AG09319 (cell line): ENCODE data around the gene GPR42.

Experiments used
- DNase-seq: peaks from one replicate; pipeline ENCODE4 v3.0.0-alpha.2; 2010; ENCODE audit warnings: low read depth; ENCODE audit errors: extremely low read depth
- TF ChIP-seq, protein P1 (sequence below): IDR thresholded peaks from 2 replicates; pipeline ENCODE4 v1.5.1; 2011; ENCODE audit warnings: low read depth, mild to moderate bottlenecking, inconsistent platforms, low read length, moderate library complexity

GPR42 gene

DNA sequence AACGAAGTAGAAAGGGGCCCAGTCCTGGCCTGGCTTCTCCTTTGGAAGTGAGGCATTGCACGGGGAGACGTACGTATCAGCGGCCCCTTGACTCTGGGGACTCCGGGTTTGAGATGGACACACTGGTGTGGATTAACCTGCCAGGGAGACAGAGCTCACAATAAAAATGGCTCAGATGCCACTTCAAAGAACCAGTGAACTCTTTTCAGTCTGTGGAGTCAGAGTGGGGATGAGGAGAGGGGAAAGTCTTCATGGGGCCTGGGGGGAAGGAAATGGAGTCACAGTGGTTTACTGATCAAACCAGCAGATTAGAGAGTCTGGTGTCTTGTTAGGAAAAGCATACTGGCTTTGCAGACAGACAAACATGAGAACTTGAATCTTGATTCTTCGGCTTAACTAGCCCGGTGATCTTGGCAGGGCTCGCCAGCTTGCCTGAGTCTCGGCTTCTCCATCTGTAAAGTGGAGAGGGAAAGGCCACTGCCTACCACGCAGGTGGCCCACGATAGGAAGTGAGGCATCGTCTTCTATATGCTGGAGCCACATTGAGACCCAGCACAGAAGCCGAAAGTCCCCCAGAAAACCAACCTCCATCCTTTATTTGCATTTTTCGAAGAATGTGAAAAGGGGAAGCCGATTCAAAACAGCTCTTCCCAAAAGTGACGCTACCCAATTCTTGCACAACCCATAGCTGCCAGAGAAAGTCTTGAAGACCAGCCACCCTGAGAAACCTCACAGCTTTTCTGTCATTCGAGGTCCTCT lies 23.5 kb upstream of the GPR42 start, which contains the start of gene FFAR1:
Gene FFAR1 (plus strand): TSS at position 732 of the 759 bp plus-strand sequence. CDS start 3,650 bp downstream, outside the sequence.
- TF ChIP-seq, protein P1, sequence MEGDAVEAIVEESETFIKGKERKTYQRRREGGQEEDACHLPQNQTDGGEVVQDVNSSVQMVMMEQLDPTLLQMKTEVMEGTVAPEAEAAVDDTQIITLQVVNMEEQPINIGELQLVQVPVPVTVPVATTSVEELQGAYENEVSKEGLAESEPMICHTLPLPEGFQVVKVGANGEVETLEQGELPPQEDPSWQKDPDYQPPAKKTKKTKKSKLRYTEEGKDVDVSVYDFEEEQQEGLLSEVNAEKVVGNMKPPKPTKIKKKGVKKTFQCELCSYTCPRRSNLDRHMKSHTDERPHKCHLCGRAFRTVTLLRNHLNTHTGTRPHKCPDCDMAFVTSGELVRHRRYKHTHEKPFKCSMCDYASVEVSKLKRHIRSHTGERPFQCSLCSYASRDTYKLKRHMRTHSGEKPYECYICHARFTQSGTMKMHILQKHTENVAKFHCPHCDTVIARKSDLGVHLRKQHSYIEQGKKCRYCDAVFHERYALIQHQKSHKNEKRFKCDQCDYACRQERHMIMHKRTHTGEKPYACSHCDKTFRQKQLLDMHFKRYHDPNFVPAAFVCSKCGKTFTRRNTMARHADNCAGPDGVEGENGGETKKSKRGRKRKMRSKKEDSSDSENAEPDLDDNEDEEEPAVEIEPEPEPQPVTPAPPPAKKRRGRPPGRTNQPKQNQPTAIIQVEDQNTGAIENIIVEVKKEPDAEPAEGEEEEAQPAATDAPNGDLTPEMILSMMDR, result no peak

DNA sequence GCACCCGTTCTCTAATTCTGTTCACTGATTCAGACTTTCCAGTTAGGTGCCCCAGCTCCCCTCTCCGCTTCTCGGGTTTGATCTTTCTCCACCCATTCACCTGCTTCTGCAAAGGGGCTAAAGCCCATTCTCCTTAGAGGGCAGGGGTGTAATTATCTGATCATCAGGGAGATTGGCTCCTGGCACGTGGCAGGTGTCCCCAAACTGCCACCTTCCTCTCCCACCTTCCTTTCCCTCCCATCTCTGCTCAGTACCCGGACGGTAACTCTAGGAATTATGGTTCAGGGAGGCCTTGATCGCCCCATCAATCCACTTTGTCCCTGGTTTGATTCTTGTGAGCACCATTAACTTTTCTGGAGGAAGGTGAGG lies 23.0 kb upstream of the GPR42 start:
- TF ChIP-seq, protein P1, result no peak

More for the DNA sequence above, 23.5 kb upstream of the GPR42 start, which contains the start of gene FFAR1:
- no peak for DNase-seq

DNA sequence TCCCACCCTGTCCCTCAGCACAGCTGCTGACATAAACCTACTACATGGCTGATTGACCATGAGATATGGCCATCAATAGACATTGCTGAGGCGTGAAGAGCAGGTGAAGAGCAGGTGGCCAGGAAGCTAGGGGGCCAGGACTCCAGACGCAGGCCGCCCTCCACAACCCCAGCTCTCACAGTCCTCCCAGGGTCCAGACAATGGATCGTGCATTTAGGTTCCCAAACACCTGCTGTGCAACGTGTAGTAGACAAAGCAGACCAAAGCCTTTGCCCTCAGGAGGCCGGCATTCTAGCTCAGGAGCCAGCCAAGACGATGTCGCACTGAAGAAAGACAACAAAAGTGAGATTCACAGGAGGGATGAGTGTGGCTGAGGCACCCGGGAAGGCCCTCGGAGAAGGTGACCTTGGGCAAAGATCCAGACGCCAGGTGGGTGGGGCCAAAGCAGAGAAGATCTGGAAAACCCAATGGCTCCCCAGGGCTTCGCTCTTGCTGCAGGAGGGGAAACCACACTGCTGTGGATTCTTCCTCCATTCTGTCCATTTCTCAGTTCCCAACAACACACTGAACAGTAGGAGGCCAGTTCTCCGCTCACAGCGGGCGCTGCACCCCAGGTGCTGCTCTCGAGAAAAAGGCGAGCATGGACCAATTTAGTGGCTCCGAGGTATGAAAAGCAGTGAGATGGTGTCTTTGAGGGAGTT lies 21.8 kb upstream of the GPR42 start:
- TF ChIP-seq, protein P1, result no peak
- DNase-seq, result no peak

More for the DNA sequence above, 23.0 kb upstream of the GPR42 start:
- DNase-seq, result no peak

DNA sequence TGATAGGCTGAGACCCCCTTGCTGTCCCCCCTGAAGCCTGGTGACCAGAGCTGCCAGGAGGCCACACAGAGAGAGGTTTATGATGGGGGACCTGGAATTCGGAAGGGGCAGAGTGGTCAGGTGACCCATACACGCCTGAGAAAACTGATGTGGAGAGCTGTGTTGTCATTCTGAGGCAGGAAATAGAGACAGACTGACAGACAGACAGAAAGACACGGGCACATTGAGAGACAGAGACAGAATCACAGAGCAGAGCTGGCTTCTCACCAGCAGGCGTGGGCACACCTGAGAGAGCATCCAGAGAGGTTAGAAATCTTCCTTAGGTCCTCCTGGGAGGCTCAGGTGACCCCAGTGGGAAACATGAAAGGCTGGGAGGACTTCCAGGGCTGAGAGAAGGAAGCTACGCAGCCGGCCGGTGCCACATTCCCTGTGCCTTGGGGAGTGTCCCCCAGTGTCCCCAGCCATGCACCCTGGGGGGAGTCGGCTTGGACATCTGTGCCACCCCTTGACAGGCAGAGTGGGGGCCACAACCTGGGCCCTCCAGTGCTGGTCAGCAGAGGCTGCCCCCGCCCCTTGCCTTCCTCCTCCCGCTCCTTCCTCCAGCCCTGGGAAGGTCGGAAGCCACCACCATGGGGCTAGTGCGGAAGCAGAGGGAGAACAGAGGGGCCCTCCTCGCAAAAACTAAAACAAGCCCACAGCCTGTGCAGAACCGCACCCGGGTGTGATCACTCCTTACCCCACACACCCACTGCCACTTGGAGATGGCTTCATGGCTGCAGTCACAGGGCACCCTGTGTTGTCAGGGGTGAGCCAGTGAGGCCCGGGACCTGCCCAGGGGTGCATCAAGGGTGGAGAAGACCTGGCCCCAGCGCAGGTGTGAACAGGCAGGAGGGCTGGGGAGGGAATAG lies 21.0 kb upstream of the GPR42 start:
- no peak for DNase-seq
- TF ChIP-seq, protein P1, result no peak

DNA sequence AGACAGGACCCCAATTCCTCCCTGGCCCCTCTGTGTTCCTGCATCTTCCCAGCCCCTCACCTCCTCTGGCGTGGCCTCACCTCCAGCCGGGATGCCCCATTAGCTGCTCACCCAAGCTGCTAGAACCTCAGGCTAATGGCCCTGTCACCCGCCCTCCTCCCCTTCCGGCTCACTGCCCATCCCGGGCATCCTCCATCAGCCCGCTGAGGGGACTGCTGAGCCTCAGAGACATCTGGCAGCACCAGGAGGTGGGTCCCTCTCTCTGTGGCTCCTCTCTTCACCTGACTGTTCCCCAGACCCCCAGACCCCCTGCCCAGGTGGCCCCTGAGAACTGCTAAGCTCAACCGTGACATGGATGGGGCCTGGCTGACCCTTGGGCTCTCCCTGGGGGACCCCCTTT lies 20.3 kb upstream of the GPR42 start:
- DNase-seq, result no peak
- TF ChIP-seq, protein P1, result no peak

DNA sequence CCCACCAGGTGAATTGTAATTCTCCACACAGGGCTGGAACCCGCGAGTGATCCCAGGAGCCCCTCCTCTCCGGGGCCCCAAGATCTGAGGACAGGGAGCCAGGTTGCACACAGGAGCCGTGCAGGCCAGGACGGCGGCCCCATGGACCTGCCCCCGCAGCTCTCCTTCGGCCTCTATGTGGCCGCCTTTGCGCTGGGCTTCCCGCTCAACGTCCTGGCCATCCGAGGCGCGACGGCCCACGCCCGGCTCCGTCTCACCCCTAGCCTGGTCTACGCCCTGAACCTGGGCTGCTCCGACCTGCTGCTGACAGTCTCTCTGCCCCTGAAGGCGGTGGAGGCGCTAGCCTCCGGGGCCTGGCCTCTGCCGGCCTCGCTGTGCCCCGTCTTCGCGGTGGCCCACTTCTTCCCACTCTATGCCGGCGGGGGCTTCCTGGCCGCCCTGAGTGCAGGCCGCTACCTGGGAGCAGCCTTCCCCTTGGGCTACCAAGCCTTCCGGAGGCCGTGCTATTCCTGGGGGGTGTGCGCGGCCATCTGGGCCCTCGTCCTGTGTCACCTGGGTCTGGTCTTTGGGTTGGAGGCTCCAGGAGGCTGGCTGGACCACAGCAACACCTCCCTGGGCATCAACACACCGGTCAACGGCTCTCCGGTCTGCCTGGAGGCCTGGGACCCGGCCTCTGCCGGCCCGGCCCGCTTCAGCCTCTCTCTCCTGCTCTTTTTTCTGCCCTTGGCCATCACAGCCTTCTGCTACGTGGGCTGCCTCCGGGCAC lies 19.3 kb upstream of the GPR42 start:
- DNase-seq, result no peak
- TF ChIP-seq, protein P1, result no peak
